GM18868 (cell line): Measurements from ENCODE around the gene OR6C68.
A peak's percentile ranks its signal among the peaks of the same experiment; 100 is the strongest.
"Not testable (repeated sequence)": the region's sequence is repeated elsewhere in the genome, so short reads cannot be mapped to it uniquely, and the experiment has no call there.

Experiments
- ATAC-seq: cut with Tn5 transposase; IDR thresholded peaks from one replicate; pipeline ENCODE4 v1.9.1; 2021; ENCODE audit warnings: mild to moderate bottlenecking, moderate library complexity; ENCODE audit not compliant: unreplicated experiment

OR6C68 gene

GRCh38 chr12:55492078-55492477, at the start of gene OR6C68:
Gene OR6C68, plus strand, starts transcription at chr12:55492378. Its CDS starts 0 bp downstream, at chr12:55492378.
- ATAC-seq, result no peak

- no peak for ATAC-seq
These were observed 48.4 kb upstream of the OR6C68 start, which contains the start of gene OR6C2 for GRCh38 chr12:55443776-55444175. Gene OR6C2, plus strand, starts transcription at chr12:55444076. Its CDS starts 8,138 bp downstream, at chr12:55452214.

GRCh38 chr12:55445357-55445756, 46.8 kb upstream of the OR6C68 start:
- ATAC-seq, result no peak

GRCh38 chr12:55446326-55446725, 45.9 kb upstream of the OR6C68 start:
- no peak for ATAC-seq

- no peak for ATAC-seq
These were observed 43.4 kb upstream of the OR6C68 start for GRCh38 chr12:55448825-55449224.

- not testable (repeated sequence) for ATAC-seq
These were observed 27.3 kb upstream of the OR6C68 start for GRCh38 chr12:55464926-55465325.

- ATAC-seq, result peak; percentile 95
These were observed 24.3 kb upstream of the OR6C68 start for GRCh38 chr12:55467836-55468235.

GRCh38 chr12:55469291-55469690, 22.9 kb upstream of the OR6C68 start:
- no peak for ATAC-seq

GRCh38 chr12:55470088-55470829, 21.9 kb upstream of the OR6C68 start, which contains the start of gene OR6C70:
Gene OR6C70, minus strand, starts transcription at chr12:55470138. Its CDS starts 0 bp downstream, at chr12:55470138.
- no peak for ATAC-seq

- no peak for ATAC-seq
These were observed 19.9 kb upstream of the OR6C68 start for GRCh38 chr12:55472264-55472663.

- ATAC-seq, result not testable (repeated sequence)
These were observed 13.0 kb upstream of the OR6C68 start for GRCh38 chr12:55479136-55479535.

- ATAC-seq, result not testable (repeated sequence)
These were observed 7.9 kb upstream of the OR6C68 start for GRCh38 chr12:55484284-55484683.

- no peak for ATAC-seq
These were observed 3.3 kb downstream of the OR6C68 start for GRCh38 chr12:55495490-55495889.

- no peak for ATAC-seq
These were observed 7.1 kb downstream of the OR6C68 start for GRCh38 chr12:55499231-55499630.

GRCh38 chr12:55499810-55500252, 7.7 kb downstream of the OR6C68 start:
- ATAC-seq, result no peak

GRCh38 chr12:55501601-55502000, 9.4 kb downstream of the OR6C68 start:
- ATAC-seq, result no peak

- no peak for ATAC-seq
These were observed 23.5 kb downstream of the OR6C68 start for GRCh38 chr12:55515696-55516095.

- no peak for ATAC-seq
These were observed 24.2 kb downstream of the OR6C68 start for GRCh38 chr12:55516391-55516790.
